ENCODE results near the gene RBM19. TPM values are rescaled to one million over a fixed set of nuclear protein-coding genes. Genes with fewer than 3 reads are reported as not detected.

RBM19 gene
- total and polyA plus RNA-seq, 2 donors (not counting 3 experiments of a cell fraction or from before 2014, with no cell fraction given): 13.2 to 34.4 TPM

DNA sequence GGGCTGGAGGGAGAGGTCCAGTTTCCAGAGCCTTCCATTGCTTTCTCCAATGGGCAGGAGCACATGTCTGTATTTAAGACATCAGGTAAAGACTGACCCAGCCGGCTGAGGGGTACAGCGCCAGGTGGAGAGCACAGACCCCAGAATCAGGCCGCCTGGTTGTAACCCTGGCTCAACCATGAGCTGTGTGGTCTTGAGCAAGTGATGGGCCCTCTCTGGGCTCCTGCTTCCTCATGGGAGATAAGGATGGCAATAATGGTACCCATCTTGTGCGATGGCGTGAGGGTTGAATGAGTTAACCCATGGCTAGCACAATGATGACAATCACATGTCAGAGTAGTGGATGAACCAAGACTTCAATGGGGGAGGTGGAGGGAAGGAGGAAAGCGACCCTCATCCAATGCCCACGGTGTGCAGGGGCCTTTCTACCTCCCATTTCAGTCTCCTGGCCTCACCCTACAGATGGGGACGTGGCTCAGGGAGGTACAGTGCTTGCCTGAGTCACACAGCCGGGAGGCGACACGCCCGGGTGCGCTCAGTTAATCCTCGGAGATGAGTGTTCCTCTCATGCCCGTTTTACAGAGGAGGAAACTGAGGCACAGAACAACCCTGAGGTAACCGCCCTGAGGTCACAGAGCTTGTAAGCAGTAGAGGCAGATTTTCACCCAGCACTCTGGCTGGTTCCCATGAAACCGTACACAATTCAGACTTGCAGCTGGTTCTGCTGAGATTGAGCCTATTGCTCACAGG lies 163.9 kb downstream of the RBM19 start:
- Histone ChIP-seq H3K9ac (replicated peaks; ENCODE audit: extremely low read depth, insufficient read depth, low read length) (no peak overlapping the region), H3K9me3 (replicated peaks; ENCODE audit: control insufficient read depth, insufficient read depth, low read length) (no peaks in the 10 kb centered on the region), H3K4me1 (ENCODE audit: control insufficient read depth, extremely low read depth, insufficient read depth, low read length) (no peaks in the 10 kb centered on the region), H3K79me2 (ENCODE audit: control insufficient read depth, insufficient read depth, low read length) (no peaks in the 10 kb centered on the region), H3K36me3 (ENCODE audit: control insufficient read depth in 2 of 2, extremely low read depth in 1 of 2, insufficient read depth in 2 of 2, low read length in 2 of 2) (no peaks in the 10 kb centered on the region), H2AFZ (ENCODE audit: low read depth, low read length) (no peak overlapping the region), H3K9me1 (replicated peaks; ENCODE audit: control insufficient read depth, extremely low read depth, insufficient read depth, low read length) (no peaks in the 10 kb centered on the region), H3K4me3 (replicated peaks in 1 of 3; ENCODE audit: insufficient read depth in 1 of 3, low read depth in 1 of 3, low read length in 3 of 3) (no peak overlapping the region), H4K20me1 (replicated peaks; ENCODE audit: control insufficient read depth, extremely low read depth, insufficient read depth, low read length) (no peaks in the 10 kb centered on the region), H3K27me3 (ENCODE audit: control insufficient read depth in 2 of 2, insufficient read depth in 2 of 2, low read length in 2 of 2) (no peaks in the 10 kb centered on the region), H3K4me2 (ENCODE audit: insufficient read depth, low read length) (no peak overlapping the region), H3K27ac (ENCODE audit: insufficient read depth, low read depth, low read length) (no peak overlapping the region)
- CTCF ChIA-PET: no interaction called here
- BruUV-seq (replicated peaks): no TSS peak
- dilution Hi-C loops (cut with MboI; ENCODE audit: extremely low pct_ligation_motif_present, low sequenced_read_pairs) (no loop called here), intact Hi-C loops (cut with micrococcal nuclease) (no loop called here)
- no peak for DNase-seq (ENCODE audit: low read depth, low spot score)
- no peak for TF ChIP-seq POLR2AphosphoS5 (IDR thresholded peaks at IDR 0.05; ENCODE audit: insufficient read depth, low read depth, low read length)
- TF ChIP-seq, protein P1, sequence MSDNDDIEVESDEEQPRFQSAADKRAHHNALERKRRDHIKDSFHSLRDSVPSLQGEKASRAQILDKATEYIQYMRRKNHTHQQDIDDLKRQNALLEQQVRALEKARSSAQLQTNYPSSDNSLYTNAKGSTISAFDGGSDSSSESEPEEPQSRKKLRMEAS (IDR thresholded peaks at IDR 0.05; ENCODE audit: insufficient read depth, insufficient read length): no peak
- TF ChIP-seq FOS (IDR thresholded peaks at IDR 0.05; ENCODE audit: borderline replicate concordance, insufficient read depth, low read length): no peak
- TF ChIP-seq MYC (IDR thresholded peaks at IDR 0.05; ENCODE audit: low read depth, low read length): no peak
- TF ChIP-seq GATA2 (IDR thresholded peaks at IDR 0.05; ENCODE audit: insufficient read depth, insufficient read length, low read depth, low read length): no peak
- TF ChIP-seq, protein P2, sequence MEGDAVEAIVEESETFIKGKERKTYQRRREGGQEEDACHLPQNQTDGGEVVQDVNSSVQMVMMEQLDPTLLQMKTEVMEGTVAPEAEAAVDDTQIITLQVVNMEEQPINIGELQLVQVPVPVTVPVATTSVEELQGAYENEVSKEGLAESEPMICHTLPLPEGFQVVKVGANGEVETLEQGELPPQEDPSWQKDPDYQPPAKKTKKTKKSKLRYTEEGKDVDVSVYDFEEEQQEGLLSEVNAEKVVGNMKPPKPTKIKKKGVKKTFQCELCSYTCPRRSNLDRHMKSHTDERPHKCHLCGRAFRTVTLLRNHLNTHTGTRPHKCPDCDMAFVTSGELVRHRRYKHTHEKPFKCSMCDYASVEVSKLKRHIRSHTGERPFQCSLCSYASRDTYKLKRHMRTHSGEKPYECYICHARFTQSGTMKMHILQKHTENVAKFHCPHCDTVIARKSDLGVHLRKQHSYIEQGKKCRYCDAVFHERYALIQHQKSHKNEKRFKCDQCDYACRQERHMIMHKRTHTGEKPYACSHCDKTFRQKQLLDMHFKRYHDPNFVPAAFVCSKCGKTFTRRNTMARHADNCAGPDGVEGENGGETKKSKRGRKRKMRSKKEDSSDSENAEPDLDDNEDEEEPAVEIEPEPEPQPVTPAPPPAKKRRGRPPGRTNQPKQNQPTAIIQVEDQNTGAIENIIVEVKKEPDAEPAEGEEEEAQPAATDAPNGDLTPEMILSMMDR (IDR thresholded peaks at IDR 0.05; ENCODE audit: extremely low read depth in 1 of 2, insufficient read depth in 1 of 2, low read depth in 1 of 2, low read length in 2 of 2): no peak
- no peak for TF ChIP-seq EZH2 (IDR thresholded peaks at IDR 0.05; ENCODE audit: borderline replicate concordance, low read depth, low read length, severe bottlenecking)
- TF ChIP-seq JUN (IDR thresholded peaks at IDR 0.05; ENCODE audit: borderline replicate concordance, insufficient read depth, insufficient read length, low read depth): no peak
- no peak for TF ChIP-seq POLR2A (IDR thresholded peaks at IDR 0.05; ENCODE audit: low read depth, low read length)
- FAIRE-seq: no peak
- POLR2A ChIA-PET: no interaction called here

Measured in endothelial cell of umbilical vein (primary cell).